HepG2 (cell line): Measurements from ENCODE around the gene JMJD6. TPM values are rescaled to one million over a fixed set of nuclear protein-coding genes. Genes with fewer than 3 reads are reported as not detected.

Source experiments
- ATF2 ChIP-seq: sonication (generic); formaldehyde crosslinking; IDR thresholded peaks from 2 replicates; pipeline ENCODE4 v1.4.0; 2020; ENCODE audit warnings: missing genetic modification reagents
- ATF7-NPFF ChIP-seq: sonication (generic); formaldehyde crosslinking; IDR thresholded peaks from 2 replicates; pipeline ENCODE4 v1.8.1; 2023; ENCODE audit warnings: mild to moderate bottlenecking, low read depth, missing genetic modification reagents, moderate library complexity
- CCDC6 ChIP-seq: sonication (generic); formaldehyde crosslinking; IDR thresholded peaks from 2 replicates; pipeline ENCODE4 v1.8.1; 2022; ENCODE audit warnings: mild to moderate bottlenecking, missing genetic modification reagents, moderate library complexity
- CEBPB ChIP-seq: IDR thresholded peaks from 2 replicates; pipeline ENCODE4 v1.6.1; 2011; ENCODE audit warnings: low read depth, low read length, improper control_type of control experiment, borderline replicate concordance
- GATAD1 ChIP-seq: IDR thresholded peaks from 2 replicates; pipeline ENCODE4 v1.6.1; 2016; ENCODE audit warnings: missing genetic modification reagents, missing compliant biosample characterization
- MED8 ChIP-seq: sonication (generic); formaldehyde crosslinking; IDR thresholded peaks from 2 replicates; pipeline ENCODE4 v1.8.1; 2023; ENCODE audit warnings: mild to moderate bottlenecking, missing genetic modification reagents; ENCODE audit not compliant: insufficient replicate concordance
- TP53 ChIP-seq: sonication (generic); formaldehyde crosslinking; conservative IDR thresholded peaks from 2 replicates; pipeline ENCODE4 v1.4.0; 2020; ENCODE audit warnings: missing genetic modification reagents
- WIZ ChIP-seq: sonication (generic); formaldehyde crosslinking; IDR thresholded peaks from 2 replicates; pipeline ENCODE4 v1.5.1; 2020; ENCODE audit warnings: mild to moderate bottlenecking, missing genetic modification reagents
- ZHX1 ChIP-seq: sonication (generic); formaldehyde crosslinking; IDR thresholded peaks from 2 replicates; pipeline ENCODE4 v1.8.1; 2022; ENCODE audit warnings: low read depth, mild to moderate bottlenecking, missing genetic modification reagents
- ZNF138 ChIP-seq: sonication (generic); formaldehyde crosslinking; IDR thresholded peaks from 2 replicates; pipeline ENCODE4 v1.5.0; 2020; ENCODE audit warnings: mild to moderate bottlenecking, low read depth, missing genetic modification reagents
- ZNF569 ChIP-seq: sonication (generic); formaldehyde crosslinking; IDR thresholded peaks from 2 replicates; pipeline ENCODE4 v1.5.0; 2020; ENCODE audit warnings: mild to moderate bottlenecking, missing genetic modification reagents, moderate library complexity, borderline replicate concordance
- ZNF598 ChIP-seq: sonication (generic); formaldehyde crosslinking; IDR thresholded peaks from 2 replicates; pipeline ENCODE4 v1.5.1; 2020; ENCODE audit warnings: mild to moderate bottlenecking, missing genetic modification reagents, borderline replicate concordance
- ZNF672 ChIP-seq: sonication (generic); formaldehyde crosslinking; IDR thresholded peaks from 2 replicates; pipeline ENCODE4 v1.8.1; 2022; ENCODE audit warnings: missing genetic modification reagents
- polyA plus RNA-seq, 8 experiments: library from polyadenylated mRNA; depleted of rRNA in 3 of 8; stranded (reverse) in 7 of 8; unstranded in 1 of 8; fragments of >200 nt; fragmentation: Illumina TruSeq in 4 of 8; extraction: Trizol in 4 of 8; gene quantifications; 2 replicates each; pipeline versions ENCODE4 v1.2.1 to v1.2.3, GENCODE V29; 2011 to 2016; ENCODE audit warnings: low read depth in 4 of 8, missing spikeins in 1 of 8, mixed read lengths in 1 of 8; ENCODE audit not compliant: insufficient read depth in 1 of 8
- total RNA-seq, 5 experiments: library from RNA; depleted of rRNA; stranded (reverse); fragments of >200 nt; fragmentation: Illumina TruSeq; extraction: Trizol; gene quantifications; 2 replicates each; pipeline ENCODE4 v1.2.3, GENCODE V29; 2016; ENCODE audit warnings: low read depth in 1 of 5
- TF ChIP-seq, protein P1 (sequence below): IDR thresholded peaks from 2 replicates; pipeline ENCODE4 v1.6.1; 2016; ENCODE audit warnings: low read depth, missing genetic modification reagents, missing compliant biosample characterization
- TF ChIP-seq, protein P2 (sequence below): sonication (generic); formaldehyde crosslinking; IDR thresholded peaks from 2 replicates; pipeline ENCODE4 v1.5.0; 2020; ENCODE audit warnings: missing genetic modification reagents
- TF ChIP-seq, protein P3 (sequence below): sonication (generic); formaldehyde crosslinking; IDR thresholded peaks from 2 replicates; pipeline ENCODE4 v1.8.0; 2022; ENCODE audit warnings: mild to moderate bottlenecking, missing genetic modification reagents, moderate library complexity

JMJD6 gene
- total and polyA plus RNA-seq, 2 of the 13 experiments (the other 11 are each of a cell fraction or from before 2014, with no cell fraction given) = 33.6 to 41.0 TPM

- TF ChIP-seq, protein P1, sequence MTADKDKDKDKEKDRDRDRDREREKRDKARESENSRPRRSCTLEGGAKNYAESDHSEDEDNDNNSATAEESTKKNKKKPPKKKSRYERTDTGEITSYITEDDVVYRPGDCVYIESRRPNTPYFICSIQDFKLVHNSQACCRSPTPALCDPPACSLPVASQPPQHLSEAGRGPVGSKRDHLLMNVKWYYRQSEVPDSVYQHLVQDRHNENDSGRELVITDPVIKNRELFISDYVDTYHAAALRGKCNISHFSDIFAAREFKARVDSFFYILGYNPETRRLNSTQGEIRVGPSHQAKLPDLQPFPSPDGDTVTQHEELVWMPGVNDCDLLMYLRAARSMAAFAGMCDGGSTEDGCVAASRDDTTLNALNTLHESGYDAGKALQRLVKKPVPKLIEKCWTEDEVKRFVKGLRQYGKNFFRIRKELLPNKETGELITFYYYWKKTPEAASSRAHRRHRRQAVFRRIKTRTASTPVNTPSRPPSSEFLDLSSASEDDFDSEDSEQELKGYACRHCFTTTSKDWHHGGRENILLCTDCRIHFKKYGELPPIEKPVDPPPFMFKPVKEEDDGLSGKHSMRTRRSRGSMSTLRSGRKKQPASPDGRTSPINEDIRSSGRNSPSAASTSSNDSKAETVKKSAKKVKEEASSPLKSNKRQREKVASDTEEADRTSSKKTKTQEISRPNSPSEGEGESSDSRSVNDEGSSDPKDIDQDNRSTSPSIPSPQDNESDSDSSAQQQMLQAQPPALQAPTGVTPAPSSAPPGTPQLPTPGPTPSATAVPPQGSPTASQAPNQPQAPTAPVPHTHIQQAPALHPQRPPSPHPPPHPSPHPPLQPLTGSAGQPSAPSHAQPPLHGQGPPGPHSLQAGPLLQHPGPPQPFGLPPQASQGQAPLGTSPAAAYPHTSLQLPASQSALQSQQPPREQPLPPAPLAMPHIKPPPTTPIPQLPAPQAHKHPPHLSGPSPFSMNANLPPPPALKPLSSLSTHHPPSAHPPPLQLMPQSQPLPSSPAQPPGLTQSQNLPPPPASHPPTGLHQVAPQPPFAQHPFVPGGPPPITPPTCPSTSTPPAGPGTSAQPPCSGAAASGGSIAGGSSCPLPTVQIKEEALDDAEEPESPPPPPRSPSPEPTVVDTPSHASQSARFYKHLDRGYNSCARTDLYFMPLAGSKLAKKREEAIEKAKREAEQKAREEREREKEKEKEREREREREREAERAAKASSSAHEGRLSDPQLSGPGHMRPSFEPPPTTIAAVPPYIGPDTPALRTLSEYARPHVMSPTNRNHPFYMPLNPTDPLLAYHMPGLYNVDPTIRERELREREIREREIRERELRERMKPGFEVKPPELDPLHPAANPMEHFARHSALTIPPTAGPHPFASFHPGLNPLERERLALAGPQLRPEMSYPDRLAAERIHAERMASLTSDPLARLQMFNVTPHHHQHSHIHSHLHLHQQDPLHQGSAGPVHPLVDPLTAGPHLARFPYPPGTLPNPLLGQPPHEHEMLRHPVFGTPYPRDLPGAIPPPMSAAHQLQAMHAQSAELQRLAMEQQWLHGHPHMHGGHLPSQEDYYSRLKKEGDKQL (CRISPR knock-in tag) = no peak
- TF ChIP-seq MED8 (CRISPR knock-in tag) (peak; percentile 41), ATF7-NPFF (CRISPR knock-in tag) (no peak), CEBPB (no peak), ZNF569 (CRISPR knock-in tag) (peak; percentile 19; the same call in 1 of the 2 replicates), ZNF138 (CRISPR knock-in tag) (no peak), GATAD1 (CRISPR knock-in tag) (no peak), ZNF672 (no peak), ZHX1 (CRISPR knock-in tag) (no peak; the same call in 1 of the 2 replicates), WIZ (CRISPR knock-in tag) (no peak; the same call in 1 of the 2 replicates), TP53 (CRISPR knock-in tag) (no peak), CCDC6 (CRISPR knock-in tag) (no peak), ZNF598 (CRISPR knock-in tag) (no peak), ATF2 (no peak; the same call in 1 of the 2 replicates)
- TF ChIP-seq, protein P2, sequence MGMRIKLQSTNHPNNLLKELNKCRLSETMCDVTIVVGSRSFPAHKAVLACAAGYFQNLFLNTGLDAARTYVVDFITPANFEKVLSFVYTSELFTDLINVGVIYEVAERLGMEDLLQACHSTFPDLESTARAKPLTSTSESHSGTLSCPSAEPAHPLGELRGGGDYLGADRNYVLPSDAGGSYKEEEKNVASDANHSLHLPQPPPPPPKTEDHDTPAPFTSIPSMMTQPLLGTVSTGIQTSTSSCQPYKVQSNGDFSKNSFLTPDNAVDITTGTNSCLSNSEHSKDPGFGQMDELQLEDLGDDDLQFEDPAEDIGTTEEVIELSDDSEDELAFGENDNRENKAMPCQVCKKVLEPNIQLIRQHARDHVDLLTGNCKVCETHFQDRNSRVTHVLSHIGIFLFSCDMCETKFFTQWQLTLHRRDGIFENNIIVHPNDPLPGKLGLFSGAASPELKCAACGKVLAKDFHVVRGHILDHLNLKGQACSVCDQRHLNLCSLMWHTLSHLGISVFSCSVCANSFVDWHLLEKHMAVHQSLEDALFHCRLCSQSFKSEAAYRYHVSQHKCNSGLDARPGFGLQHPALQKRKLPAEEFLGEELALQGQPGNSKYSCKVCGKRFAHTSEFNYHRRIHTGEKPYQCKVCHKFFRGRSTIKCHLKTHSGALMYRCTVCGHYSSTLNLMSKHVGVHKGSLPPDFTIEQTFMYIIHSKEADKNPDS (CRISPR knock-in tag) = no peak
- TF ChIP-seq, protein P3, sequence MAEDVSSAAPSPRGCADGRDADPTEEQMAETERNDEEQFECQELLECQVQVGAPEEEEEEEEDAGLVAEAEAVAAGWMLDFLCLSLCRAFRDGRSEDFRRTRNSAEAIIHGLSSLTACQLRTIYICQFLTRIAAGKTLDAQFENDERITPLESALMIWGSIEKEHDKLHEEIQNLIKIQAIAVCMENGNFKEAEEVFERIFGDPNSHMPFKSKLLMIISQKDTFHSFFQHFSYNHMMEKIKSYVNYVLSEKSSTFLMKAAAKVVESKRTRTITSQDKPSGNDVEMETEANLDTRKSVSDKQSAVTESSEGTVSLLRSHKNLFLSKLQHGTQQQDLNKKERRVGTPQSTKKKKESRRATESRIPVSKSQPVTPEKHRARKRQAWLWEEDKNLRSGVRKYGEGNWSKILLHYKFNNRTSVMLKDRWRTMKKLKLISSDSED = no peak
Measured at GRCh38 chr17:76725580-76726230, 701 bp downstream of the JMJD6 start (continued).
